ENCODE data around the gene SLC25A42. TPM values are rescaled to one million over a fixed set of nuclear protein-coding genes. Genes with fewer than 3 reads are reported as not detected.

The SLC25A42 gene
- total and polyA plus RNA-seq, 2 donors (not counting 1 experiment from before 2014, with no cell fraction given): 36.5 to 83.9 TPM

DNA sequence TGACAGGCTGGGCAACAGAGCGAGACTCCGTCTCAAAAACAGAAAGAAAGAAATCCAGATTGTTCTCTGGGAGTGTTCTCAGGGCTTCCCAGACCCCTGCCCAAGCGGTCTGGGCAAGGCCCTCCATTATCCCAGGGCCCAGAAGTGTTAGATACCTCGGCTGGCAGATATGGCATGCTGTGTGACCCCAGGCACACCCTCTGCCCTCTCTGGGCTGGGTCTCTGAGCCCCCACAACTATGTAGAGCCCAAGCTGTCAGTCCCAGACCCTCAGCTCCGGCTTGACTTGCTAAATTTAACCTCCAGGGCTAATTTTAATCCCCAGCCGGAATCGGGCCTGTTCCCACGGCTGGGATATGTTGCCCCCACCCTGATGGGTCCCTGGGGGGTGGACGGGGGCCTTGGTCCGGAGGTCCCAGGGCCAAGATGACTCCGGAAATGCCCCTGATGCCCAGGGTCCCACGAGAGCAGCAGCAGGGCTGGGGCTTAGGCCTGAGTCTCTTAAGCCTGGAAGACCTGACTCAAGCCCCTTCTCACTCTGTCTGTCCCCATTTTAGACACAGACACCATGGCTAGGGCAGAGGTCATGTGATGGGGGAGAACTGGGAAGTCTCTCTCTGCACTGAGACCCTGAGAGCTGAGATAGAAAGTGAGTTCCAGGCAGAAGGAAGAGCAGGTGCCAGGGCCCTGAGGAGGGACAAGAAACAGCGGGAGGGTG is 89.0 kb downstream of the SLC25A42 start:
- 81% methylated on average over 12 of the region's 13 CpGs for WGBS (ENCODE audit: insufficient coverage)
- no peak overlapping the region for H3K4me3 ChIP-seq (ENCODE audit: control extremely low read depth in 1 of 5, extremely low read depth in 1 of 5, insufficient read depth in 1 of 5, low read depth in 2 of 5, low read length in 4 of 5)
- H3K4me2 ChIP-seq (replicated peaks; ENCODE audit: low read depth, low read length, poor library complexity, severe bottlenecking): no peak overlapping the region
- H3K27me3 ChIP-seq (replicated peaks in 1 of 4; ENCODE audit: control extremely low read depth in 1 of 4, control insufficient read depth in 3 of 4, insufficient read depth in 4 of 4, low read length in 3 of 4): no peaks in the 10 kb centered on the region
- peaks cover 24 to 38% of the 10 kb centered on the region in 2 donors for H3K4me1 ChIP-seq (ENCODE audit: control insufficient read depth in 2 of 2, insufficient read depth in 2 of 2, low read length in 2 of 2)
- peaks cover 1 to 3% of the 10 kb centered on the region in 2 experiments for H3K36me3 ChIP-seq (replicated peaks in 1 of 2; ENCODE audit: control extremely low read depth in 1 of 2, control insufficient read depth in 1 of 2, extremely low read depth in 1 of 2, insufficient read depth in 2 of 2, low read length in 1 of 2)
- H3K9me3 ChIP-seq (ENCODE audit: control extremely low read depth in 1 of 3, control insufficient read depth in 2 of 3, insufficient read depth in 1 of 3, low read length in 2 of 3): peaks cover 0 to 6% (median 6%) of the 10 kb centered on the region in 3 donors
- Mint-ChIP-seq H3K27ac (no peak overlapping the region), H3K9me3 (ENCODE audit: insufficient read depth) (peaks cover 3% of the 10 kb centered on the region), H3K27me3 (no peaks in the 10 kb centered on the region), H3K4me3 (no peak overlapping the region), H3K4me1 (peaks cover 53% of the 10 kb centered on the region)
- ATAC-seq (ENCODE audit: low read depth) (no peak), DNase-seq (no peak)
- no peak overlapping the region for H3K9ac ChIP-seq (ENCODE audit: low read length)
- H2AFZ ChIP-seq (ENCODE audit: insufficient read depth, low read depth, low read length, poor library complexity, severe bottlenecking): no peak overlapping the region
- ChIA-PET POLR2A (no interaction called here), CTCF (interaction anchor here (0.6 to 1.8 kb wide), 3 partner anchors 21 to 25 kb away, joined by 3 to 8 read pairs (median 4); no protein-coding TSS in a partner anchor)
- H3K27ac ChIP-seq (ENCODE audit: low read length in 2 of 2): no peak overlapping the region
- intact Hi-C loops (cut with micrococcal nuclease): no loop called here
- no peaks in the 10 kb centered on the region for H4K20me1 ChIP-seq (ENCODE audit: control insufficient read depth, insufficient read depth, low read length, poor library complexity, severe bottlenecking)
- H3K79me2 ChIP-seq (ENCODE audit: control insufficient read depth, insufficient read depth, low read length): no peaks in the 10 kb centered on the region
- TF ChIP-seq EZH2 (IDR thresholded peaks at IDR 0.05; ENCODE audit: borderline replicate concordance, insufficient read depth, low read depth, low read length, poor library complexity, severe bottlenecking): no peak
- TF ChIP-seq, protein P1, sequence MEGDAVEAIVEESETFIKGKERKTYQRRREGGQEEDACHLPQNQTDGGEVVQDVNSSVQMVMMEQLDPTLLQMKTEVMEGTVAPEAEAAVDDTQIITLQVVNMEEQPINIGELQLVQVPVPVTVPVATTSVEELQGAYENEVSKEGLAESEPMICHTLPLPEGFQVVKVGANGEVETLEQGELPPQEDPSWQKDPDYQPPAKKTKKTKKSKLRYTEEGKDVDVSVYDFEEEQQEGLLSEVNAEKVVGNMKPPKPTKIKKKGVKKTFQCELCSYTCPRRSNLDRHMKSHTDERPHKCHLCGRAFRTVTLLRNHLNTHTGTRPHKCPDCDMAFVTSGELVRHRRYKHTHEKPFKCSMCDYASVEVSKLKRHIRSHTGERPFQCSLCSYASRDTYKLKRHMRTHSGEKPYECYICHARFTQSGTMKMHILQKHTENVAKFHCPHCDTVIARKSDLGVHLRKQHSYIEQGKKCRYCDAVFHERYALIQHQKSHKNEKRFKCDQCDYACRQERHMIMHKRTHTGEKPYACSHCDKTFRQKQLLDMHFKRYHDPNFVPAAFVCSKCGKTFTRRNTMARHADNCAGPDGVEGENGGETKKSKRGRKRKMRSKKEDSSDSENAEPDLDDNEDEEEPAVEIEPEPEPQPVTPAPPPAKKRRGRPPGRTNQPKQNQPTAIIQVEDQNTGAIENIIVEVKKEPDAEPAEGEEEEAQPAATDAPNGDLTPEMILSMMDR (IDR thresholded peaks at IDR 0.05): no peak
